CD4-positive, alpha-beta T cell treated with Interleukin-21 for 1 hour (primary cell): ENCODE results near the gene SHC2.

Source experiments
- DNase-seq: peaks from one replicate; pipeline ENCODE4 v3.0.0-alpha.2; 2020

SHC2 gene

GRCh38 chr19:460877-461720 is at the start of gene SHC2:
Gene SHC2 (minus strand): TSS chr19:461033. CDS start chr19:460996, 37 bp downstream.
- DNase-seq = no peak

DNA sequence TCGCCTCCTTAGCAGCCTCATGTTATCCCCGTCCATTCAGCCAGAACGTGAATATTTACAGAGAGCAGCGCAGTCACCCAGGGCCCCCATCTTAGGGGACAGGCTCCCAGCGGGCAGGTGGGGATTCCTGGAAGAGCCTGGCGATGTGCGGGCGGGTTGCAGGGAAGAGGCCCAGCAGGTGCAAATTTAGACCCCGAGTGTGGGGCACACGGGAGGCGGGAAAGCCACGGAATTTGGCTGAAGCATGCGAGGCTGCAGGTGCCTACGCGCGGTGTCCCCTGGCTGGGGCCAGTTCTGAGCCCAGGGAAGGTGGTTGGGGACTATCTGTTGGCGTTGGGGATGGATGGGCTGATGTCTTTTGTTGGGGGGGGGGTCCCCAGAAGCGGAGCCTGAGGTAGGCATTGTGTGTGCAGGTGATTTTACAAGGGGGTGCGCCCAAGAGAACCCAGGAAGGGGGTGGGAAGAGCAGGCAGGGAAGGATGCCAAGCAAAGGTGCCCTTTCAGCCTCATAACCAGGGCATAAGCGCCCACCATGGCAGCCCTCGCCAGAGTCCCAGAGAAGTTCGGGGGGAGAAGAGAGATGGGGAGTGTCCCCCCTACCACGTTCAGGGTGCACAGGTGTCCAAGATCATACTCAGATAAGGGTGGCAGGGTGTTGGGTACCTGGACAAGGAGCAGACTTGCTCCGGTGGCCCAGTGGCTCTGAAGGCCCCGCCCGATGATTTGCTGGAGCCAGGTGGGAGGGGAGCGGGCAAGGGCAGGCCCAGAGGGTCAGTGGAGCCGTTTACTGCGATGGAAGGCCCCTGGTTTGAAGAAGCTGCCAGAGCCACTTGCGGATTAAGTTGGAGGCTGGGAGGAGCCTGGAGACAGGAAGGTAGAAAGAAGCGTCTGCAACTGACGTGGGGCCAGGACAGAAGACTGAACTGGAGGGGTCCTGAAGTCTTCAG is 47.6 kb upstream of the SHC2 start:
- DNase-seq = no peak

DNA sequence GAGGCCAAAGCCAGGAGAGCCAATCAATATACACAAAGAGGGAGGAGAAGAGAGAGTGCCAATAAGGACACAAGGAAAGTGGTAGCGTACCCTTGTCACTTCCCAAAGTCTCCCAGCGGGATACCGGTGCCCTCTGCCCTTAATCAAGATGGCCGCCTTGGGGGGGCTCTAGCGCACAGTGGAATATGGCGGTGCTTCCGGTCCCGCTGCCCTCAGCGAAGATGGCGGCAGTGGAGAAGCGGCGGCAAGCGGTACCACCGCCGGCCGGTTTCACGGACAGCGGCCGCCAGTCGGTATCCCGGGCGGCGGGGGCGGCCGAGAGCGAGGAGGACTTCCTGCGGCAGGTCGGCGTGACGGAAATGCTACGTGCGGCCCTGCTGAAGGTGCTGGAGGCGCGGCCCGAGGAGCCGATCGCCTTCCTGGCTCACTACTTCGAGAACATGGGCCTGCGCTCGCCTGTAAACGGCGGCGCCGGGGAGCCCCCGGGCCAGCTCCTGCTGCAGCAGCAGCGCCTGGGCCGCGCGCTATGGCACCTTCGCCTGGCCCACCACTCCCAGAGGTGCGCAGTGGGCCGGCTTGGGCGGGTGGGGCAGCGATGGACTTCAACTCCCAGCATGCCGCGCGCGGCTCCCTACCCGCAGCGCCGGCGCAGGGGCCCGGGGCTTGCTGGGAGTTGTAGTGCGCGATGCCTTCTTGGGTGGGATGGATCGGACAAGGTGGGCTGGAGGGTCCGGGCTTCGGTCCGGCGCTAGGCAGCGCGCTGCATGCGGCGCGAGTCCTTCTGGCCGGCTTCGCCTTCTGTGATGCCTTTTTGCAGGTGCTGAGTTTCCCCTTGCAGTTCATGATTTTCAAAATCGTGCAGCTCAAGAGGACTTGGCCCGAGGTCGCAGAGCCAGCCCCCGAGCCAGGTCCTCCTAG is 46.7 kb upstream of the SHC2 start, which contains the start of gene TPGS1:
Gene TPGS1 (plus strand): TSS at position 212 of the 918 bp plus-strand sequence. CDS start 10 bp downstream, at position 222.
- DNase-seq = peak; percentile 77

- DNase-seq = peak; percentile 97
These were observed 45.8 kb upstream of the SHC2 start for GRCh38 chr19:506404-507285.

DNA sequence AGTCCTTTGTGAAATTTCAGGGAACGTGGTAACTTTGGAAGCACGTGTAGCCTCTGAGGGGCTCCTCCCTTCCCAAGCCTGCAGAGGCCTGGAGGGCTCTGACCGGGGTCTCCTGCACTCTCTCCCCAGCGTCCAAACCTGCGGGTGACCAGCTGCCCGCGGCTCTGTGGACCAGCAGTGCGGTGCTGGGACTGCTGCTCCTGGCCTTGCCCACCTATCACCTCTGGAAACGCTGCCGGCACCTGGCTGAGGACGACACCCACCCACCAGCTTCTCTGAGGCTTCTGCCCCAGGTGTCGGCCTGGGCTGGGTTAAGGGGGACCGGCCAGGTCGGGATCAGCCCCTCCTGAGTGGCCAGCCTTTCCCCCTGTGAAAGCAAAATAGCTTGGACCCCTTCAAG is 43.8 kb upstream of the SHC2 start:
- no peak for DNase-seq

GRCh38 chr19:501646-502045 is 40.8 kb upstream of the SHC2 start:
- no peak for DNase-seq

DNA sequence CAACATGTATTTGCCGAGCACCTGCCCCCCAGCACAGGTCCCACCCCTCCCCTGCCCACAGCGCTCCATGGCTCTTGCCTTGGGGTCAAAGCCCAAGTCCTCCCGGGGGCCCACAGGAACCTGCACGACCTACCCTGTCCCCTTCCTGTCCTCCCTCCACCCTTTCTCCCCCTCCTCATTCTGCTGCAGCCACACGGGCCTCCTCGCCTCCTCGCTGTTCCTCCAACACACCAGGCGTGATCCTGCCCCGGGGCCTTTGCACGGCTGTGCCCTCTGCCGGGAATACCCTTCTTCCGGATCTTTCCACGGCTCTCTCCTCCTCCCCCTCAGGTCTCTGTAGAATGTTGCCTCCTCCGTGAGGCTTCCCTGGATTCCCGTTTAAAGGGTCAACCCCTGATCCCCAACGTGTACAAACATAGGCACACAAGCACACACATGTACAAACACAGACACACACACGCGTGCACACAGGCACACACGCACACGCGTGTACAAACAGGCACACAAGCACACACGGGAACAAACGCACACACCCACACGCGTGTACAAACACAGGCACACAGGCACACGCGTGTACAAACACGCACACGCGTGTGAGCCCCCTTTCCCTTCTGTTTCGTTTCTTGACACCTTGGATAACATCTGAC is 38.3 kb upstream of the SHC2 start:
- DNase-seq = no peak

GRCh38 chr19:498511-498891 is 37.7 kb upstream of the SHC2 start:
- no peak for DNase-seq

DNA sequence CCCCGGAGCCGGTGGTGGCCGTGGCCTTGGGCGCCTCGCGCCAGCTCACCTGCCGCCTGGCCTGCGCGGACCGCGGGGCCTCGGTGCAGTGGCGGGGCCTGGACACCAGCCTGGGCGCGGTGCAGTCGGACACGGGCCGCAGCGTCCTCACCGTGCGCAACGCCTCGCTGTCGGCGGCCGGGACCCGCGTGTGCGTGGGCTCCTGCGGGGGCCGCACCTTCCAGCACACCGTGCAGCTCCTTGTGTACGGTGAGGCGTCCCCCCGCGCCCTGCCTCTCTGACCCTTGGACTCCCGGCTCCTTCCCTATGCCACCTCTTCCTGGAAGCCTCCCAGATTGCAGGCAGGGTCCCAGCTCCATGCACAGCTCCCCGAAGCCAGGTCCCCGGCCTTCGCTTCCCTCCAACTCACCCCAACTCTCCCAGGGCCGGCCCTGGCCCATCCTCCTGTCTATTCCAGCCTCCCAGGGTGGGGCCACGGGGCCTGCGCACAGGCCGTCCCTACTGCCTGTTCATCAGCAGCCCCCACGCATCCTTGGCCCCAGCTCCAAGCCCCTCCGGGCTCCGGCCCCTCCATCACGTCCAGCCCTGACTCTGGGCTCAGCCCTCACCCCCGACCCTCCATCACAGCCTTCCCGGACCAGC is 37.2 kb upstream of the SHC2 start:
- no peak for DNase-seq

DNA sequence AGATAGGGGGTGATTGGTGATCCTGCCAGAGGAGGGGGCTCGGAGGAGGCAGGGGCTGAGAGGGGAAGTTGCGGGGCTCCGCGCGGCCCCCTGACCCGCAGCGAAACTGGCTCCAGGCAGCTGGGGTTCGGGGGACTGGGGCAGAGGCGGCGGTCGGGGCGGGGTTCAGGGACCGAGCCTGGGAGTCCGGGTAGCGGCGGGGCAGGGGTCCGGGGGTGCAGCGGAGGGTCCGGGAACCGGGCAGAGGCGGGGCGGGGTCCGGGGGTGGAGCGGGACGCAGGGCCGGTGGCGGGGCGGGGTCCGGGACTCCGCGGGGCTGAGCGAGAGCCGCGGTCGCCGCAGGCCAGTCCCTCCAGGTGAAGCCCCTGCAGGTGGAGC is 36.6 kb upstream of the SHC2 start:
- no peak for DNase-seq

DNA sequence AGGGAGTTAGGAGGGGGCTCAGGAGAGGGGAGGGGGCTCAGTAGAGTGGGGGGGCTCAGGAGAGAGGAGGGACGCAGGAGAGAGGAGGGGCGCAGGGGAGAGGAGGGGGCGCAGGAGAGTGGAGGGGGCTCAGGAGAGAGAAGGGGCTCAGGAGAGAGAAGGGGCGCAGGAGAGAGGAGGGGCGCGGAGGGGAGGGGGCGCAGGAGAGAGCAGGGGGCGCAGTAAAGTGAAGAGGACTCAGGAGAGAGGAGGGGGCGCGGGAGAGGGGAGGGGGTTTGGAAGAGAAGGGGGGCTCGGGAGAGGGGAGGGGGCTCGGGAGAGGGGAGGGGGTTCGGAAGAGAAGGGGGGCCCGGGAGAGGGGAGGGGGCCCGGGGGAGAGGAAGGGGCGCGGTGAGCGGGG is 36.2 kb upstream of the SHC2 start:
- DNase-seq = no peak

DNA sequence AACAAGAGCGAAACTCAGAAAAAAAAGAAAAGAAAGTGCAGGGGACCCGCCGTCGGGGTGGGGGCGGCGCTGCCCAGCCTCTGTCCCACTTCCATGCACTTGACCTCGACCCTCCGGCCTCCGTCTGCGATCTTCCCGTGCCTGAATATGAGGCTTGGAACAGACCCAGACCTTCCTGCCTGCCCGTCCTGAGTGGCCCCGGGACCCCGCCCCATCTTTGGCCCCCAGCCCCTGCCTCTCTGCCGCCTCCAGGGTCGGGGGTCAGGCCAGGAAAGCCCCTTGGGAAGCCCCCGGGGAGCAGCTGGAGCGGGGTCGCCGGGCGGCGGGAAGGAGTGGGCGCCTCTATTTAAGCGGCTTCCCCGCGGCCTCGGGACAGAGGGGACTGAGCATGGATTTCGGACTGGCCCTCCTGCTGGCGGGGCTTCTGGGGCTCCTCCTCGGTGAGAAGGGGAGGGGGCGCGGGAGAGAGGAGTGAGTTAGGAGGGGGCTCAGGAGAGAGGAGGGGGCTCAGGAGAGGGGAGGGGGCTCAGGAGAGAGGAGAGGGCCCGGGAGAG is 35.4 kb upstream of the SHC2 start, which contains the start of gene MADCAM1:
Gene MADCAM1 (plus strand): TSS at position 375 of the 554 bp plus-strand sequence. CDS start 14 bp downstream, at position 389.
- no peak for DNase-seq

DNA sequence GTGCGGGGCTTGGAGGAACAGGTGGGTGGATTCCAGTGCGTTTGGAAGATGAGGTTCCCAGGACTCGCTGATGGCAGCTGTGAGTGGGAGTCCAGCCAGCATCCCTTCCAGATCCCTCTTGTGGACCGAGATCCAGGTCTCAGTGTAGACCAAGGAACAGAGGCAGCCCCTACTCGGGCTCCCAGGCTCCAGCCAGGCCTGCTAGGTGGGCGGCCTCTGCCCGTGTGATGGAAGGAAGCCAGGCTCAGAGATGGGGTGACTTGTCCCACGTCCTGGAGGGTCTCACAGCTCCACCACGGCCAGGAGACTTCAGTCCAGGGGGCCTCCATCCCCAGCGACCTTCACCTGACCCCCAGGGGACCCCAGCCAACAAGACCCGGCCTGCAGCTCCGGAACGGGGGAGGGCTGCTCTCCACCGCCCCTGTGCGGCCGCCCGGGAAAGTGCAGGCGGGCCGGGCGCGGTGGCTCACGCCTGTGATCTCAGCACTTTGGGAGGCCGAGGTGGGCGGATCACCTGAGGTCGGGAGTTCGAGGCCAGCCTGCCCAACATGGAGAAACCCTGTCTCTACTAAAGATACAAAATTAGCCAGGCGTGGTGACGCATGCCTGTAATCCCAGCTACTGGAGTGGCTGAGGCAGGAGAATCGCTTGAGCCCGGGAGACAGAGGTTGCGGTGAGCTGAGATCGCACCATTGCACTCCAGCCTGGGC is 34.7 kb upstream of the SHC2 start:
- DNase-seq = peak; percentile 52

GRCh38 chr19:495081-495401 is 34.2 kb upstream of the SHC2 start:
- no peak for DNase-seq

- no peak for DNase-seq
These were observed 33.6 kb upstream of the SHC2 start for GRCh38 chr19:494171-495080.

GRCh38 chr19:493391-494170 is 32.7 kb upstream of the SHC2 start:
- no peak for DNase-seq

DNA sequence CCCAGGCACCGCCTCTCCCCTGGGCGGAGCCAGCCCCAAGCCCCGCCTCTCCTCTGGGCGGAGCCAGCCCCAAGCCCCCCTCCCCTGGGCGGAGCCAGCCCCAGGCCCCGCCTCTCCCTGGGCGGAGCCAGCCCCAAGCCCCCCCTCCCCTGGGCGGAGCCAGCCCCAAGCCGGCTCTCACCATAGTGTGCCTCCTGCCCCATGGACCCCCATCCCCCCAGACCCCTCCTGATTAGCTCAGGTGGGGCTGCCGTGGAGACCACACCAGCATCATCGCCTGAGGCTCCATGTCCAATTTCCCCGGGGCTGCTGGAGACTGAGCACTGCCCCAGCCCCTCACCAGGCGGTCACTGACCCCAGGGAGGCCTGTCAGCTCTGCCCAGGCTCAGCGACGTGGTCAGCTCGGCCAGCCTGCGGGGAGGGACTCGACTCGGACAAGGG is 31.3 kb upstream of the SHC2 start:
- DNase-seq = no peak
